Activated gamma-delta T cell treated with anti-CD3 and anti-CD28 coated beads, Interleukin-2, amount 50 U/mL, for 16 hours (primary cell): ENCODE data around the gene SKOR1.

ENCODE experiments used
- DNase-seq: peaks from one replicate; pipeline ENCODE4 v3.0.0-alpha.2; 2020; ENCODE audit warnings: low read depth

SKOR1 gene

DNA sequence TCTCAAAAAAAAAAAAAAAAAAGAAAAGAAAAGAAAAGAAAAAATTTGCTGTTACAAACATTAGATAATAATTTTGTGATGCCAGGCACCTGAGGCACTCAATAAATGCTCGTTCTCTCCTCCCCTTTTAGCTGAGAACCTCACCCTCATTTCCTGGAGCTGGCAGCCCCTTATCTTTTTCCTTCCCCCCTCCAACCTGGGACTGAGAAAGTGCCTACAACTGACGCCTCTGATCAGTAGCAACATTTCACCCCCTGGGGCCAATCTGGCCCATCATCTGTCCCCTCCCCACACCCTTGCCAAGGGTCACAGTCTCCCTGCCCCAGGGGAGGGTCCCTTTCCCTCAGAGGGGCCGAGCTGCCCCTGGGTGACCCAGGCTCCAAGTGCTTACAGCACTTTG is 27.1 kb downstream of the SKOR1 start:
- no peak for DNase-seq

DNA sequence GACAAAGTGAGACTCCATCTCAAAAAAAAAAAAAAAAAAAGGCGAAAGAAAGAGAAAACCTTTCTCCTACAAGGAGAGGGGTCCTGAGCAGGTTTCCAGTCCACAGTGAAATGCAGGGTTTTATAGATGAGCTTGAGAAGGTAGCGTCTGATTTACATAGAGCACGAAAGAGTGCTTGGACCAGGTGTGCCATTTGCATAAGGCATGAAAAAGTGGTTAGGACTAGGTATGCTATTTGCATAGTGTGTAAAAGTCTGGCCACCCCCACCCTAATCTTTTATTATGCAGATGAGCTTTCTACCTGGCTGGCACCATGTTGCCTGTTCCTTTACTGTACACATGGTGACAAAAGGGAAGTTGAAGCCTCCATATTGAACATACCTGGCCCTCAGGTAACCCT is 28.1 kb downstream of the SKOR1 start:
- DNase-seq: no peak

DNA sequence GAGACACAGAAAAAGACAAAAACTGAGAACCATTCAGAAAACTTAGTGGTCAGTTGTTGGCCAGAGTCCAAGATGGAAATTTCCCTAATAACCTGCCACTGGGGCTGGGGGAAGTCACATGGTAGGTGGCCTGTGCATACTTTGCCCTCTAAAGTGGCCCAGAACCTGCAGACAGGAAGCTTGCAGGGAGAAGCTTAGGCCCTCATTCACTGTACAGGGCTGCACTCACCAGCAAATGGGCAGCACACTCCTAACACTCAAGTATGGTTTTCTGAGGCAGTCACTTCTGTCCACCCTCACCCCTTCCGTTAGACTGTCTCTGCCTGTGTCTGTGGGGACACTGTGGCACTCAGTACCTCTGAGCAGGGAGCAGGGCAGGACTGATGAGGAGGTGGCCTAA is 29.0 kb downstream of the SKOR1 start:
- no peak for DNase-seq

DNA sequence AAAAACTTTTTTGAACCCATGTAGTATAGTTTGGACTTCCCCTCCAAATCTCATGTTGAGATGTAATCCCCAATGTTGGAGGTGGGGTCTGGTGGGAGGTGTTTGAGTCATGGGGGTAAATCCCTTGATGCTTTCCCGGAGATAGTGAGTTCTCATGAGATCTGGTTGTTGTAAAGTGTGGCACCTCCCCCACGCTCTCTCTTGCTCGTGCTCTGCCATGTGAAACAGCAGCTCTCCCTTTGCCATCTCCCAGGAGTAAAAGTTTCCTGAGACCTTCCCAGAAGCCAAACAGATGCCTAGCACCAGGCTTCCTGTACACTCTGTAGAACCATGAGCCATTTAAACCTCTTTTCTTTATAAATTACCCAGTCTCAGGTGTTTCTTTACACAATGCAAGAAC is 30.5 kb downstream of the SKOR1 start:
- no peak for DNase-seq

DNA sequence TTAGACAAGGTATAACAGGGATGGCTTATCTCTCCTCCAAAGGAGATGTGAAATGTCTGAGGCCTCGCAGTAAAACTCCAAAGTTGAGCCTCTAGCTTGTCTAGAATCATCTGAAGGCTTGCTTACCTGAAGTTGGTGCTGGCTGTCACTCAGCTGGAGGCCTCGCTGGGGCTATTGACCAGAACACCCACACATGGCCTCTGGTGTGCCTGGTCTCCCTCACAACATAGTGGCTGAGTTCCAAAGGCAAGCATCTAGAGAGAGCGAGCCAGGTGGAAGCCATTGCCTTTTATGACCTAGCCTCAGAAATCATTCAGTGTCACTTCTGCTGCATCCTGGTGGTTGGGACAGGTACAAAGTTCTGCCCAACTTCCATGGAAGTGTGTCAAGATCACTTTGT is 31.9 kb downstream of the SKOR1 start:
- no peak for DNase-seq

GRCh38 chr15:67859331-67859946 is 34.1 kb downstream of the SKOR1 start:
- no peak for DNase-seq

- no peak for DNase-seq
Measured at GRCh38 chr15:67861983-67862382, 36.7 kb downstream of the SKOR1 start.

GRCh38 chr15:67862750-67863441 is 37.6 kb downstream of the SKOR1 start:
- no peak for DNase-seq

GRCh38 chr15:67863442-67863987 is 38.2 kb downstream of the SKOR1 start:
- peak; percentile 46 for DNase-seq

- no peak for DNase-seq
Measured at GRCh38 chr15:67865331-67865730, 40.0 kb downstream of the SKOR1 start.

DNA sequence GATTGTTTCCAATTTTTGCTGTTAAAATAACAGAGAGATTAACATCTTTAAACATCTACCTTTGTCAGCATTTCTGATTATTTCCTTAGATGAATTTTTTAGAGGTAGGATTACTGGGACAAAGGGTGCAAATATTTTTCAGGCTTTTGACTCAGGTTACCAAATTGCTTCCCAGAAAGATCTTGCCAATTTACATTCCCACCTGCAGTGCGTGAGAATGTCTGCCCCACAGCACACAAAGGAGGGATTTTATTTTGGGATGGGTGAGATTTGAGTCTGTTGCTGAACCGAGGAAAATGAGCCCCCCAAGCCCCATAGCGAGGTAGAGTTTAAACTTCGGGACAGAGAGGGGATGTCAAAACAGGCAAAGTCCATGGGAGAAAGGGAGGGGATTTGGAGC is 40.5 kb downstream of the SKOR1 start:
- DNase-seq: no peak

- DNase-seq: no peak
Measured at GRCh38 chr15:67869701-67870100, 44.4 kb downstream of the SKOR1 start.

- DNase-seq: no peak
Measured at GRCh38 chr15:67870868-67871408, 45.6 kb downstream of the SKOR1 start.

GRCh38 chr15:67873777-67874176 is 48.5 kb downstream of the SKOR1 start:
- DNase-seq: no peak

DNA sequence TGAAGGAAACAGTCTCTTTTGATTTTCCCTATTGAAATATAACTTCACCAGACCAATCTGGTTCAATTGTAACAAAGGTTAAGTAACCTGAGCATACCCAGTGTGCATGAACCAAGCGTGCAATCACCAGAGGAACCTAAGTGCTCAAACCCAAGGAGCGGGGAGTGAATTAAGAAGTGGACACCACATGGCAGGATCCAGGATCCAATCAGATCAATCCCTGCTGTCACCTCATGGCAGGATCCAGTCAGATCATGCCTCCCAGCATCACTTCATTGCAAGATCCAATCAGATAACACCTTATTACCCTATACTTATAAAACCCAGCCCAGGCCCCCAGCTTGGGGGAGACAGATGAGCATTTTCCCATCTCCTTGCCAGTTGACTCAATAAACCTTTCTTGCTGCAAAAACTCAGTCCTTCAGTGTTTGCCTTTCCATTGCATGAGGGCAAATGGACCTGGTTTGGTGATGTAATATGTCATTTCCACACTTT is 53.5 kb downstream of the SKOR1 start:
- DNase-seq: no peak

GRCh38 chr15:67879440-67880129 is 54.3 kb downstream of the SKOR1 start:
- no peak for DNase-seq

GRCh38 chr15:67880651-67881182 is 55.4 kb downstream of the SKOR1 start:
- no peak for DNase-seq

- no peak for DNase-seq
Measured at GRCh38 chr15:67882487-67883233, 57.4 kb downstream of the SKOR1 start.

DNA sequence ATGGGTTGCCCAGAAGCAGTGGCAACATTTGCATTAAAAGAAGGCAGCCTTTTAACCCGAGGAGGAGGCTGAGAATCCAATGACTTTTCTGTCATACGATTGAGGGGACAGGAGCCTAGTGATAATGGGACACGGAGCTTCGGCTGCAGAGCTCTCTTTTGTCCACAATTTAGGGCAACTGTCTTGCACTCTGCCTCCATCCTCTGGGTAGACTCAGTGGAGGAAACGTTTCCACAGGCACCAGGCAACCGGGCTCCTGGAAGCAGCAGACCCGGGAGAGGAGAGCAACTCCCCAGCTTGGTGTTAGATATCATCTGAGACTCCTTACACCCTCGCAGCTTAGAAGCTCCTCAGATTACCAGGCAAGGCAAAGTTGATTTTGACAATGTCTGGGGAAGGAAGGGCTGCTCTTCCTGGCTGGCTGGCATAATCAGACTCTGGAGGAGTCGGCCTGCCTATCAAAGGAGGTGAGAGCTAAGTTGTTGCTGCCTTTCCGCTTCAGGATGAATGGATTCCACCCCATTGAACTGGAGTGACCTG is 58.0 kb downstream of the SKOR1 start:
- no peak for DNase-seq

DNA sequence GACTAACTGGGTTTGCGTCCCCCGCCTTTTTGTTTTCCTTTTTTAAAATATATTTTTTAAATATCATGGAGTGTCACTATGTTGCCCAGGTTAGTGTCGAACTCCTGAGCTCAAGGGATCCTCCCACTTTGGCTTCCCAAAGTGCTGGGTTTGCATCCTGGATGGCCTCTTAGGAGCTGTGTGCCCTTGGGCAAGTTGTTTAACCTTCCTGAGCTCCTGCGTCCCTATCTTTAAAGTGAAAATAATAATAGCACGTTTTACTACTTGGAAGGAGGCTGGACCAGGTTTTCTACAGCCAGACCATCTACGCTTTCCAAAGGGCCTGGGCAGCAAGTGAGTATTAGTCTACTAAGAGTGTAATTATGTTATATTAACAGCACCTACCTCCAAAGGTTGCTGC is 58.7 kb downstream of the SKOR1 start:
- no peak for DNase-seq
